Activated CD4-positive, alpha-beta memory T cell treated with anti-CD3 and anti-CD28 coated beads for 36 hours (primary cell): ENCODE measurements around the gene FARP1. TPM values are rescaled to one million over a fixed set of nuclear protein-coding genes. Genes with fewer than 3 reads are reported as not detected.
A peak's percentile ranks its signal among the peaks of the same experiment; 100 is the strongest.

Experiments
- CTCF ChIA-PET: fragments of 350-600 bp; sonication (Branson Sonifier 250); formaldehyde crosslinking; loops from one replicate; lab custom pipeline; 2021; ENCODE audit warnings: antibody characterized with exemption, inconsistent platforms; lab: Charles Lee
- POLR2A ChIA-PET: fragments of 350-600 bp; sonication (Branson Sonifier 250); formaldehyde crosslinking; loops from one replicate; lab custom pipeline; 2021; ENCODE audit warnings: antibody characterized with exemption; lab: Charles Lee
- DNase-seq: peaks from one replicate; pipeline ENCODE4 v3.0.0-alpha.2; 2020
- H3K27ac Mint-ChIP-seq: one replicate; pipeline ENCODE4 v1.8.0; 2021; ENCODE audit warnings: mixed read lengths
- H3K27me3 Mint-ChIP-seq: one replicate; pipeline ENCODE4 v1.8.0; 2021; ENCODE audit warnings: mixed read lengths
- H3K36me3 Mint-ChIP-seq: one replicate; pipeline ENCODE4 v1.8.0; 2021; ENCODE audit warnings: mixed read lengths
- H3K4me1 Mint-ChIP-seq: one replicate; pipeline ENCODE4 v1.8.0; 2021; ENCODE audit warnings: low read depth, mixed read lengths
- H3K4me3 Mint-ChIP-seq: one replicate; pipeline ENCODE4 v1.8.0; 2021; ENCODE audit warnings: mild to moderate bottlenecking, mixed read lengths
- H3K9me3 Mint-ChIP-seq: one replicate; pipeline ENCODE4 v1.8.0; 2021; ENCODE audit warnings: mixed read lengths
- intact Hi-C: fragments of 100-400 bp; cut with micrococcal nuclease; formaldehyde crosslinking; loops from one replicate; pipeline ENCODE4 v1.15.1; 2023
- microRNA-seq: library from miRNA; unstranded; fragments of <30 nt; microRNA quantifications from one replicate; pipeline ENCODE4 v1.2.0, GENCODE V29; 2022; ENCODE audit warnings: borderline number of aligned reads, borderline microRNAs expressed, borderline replicate concordance
- total RNA-seq, 2 experiments: library from RNA; stranded (reverse); gene quantifications; one replicate each; pipeline ENCODE4 v1.2.3, GENCODE V29; 2021

The FARP1 gene
- total RNA-seq, 2 experiments from 2014 or later: 0.56 to 0.64 TPM

DNA sequence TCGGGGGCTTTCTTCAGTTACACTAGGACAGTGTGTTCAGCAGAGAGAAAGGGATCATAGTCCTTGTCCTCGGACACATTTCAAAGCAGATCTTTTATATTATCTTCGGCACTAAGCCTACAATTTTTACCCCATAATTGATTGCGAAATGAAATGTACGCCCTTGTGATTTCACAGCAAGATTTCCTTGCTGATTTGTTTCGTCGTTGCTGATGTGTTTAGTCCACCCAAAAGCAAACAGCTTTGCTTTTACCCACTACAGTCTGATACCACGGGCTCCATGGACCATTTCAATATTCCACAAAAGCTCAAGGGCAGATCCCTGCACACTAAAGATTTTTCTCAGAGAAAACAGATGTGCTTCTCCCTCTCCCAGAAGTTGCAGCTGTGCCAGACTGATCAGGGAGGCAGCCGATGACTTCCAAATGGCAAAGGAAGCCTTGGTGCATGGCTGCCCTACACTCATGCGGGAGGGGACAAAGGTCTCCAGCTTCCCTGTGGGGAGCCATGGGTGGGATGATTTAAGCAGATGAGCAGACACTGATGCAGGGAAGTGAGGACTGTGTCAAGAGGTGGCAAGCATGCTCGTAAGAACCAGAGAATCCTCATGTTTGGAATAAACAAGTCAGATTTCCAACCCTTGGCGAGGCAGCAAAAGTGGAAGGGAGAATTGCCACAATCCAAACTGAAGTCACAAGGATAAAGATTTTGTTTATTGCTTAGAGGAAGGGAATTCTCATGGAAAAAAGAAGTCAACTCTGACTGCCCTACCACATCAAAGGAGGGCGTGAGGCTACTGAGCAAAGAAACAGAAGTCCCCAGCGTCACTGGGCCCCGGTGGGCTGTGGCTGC is 353.0 kb downstream of the FARP1 start:
- intact Hi-C loops: no loop called here
- Mint-ChIP-seq H3K36me3 (peaks cover 23% of the 10 kb centered on the region), H3K27ac (no peak overlapping the region), H3K4me1 (peaks cover 65% of the 10 kb centered on the region), H3K4me3 (no peak overlapping the region), H3K9me3 (no peaks in the 10 kb centered on the region), H3K27me3 (no peaks in the 10 kb centered on the region)
- POLR2A ChIA-PET: interaction anchor here (1.1 kb wide), 2 partner anchors 8 to 13 kb away, joined by 3 to 5 read pairs; no protein-coding TSS in a partner anchor
- no peak for DNase-seq
- CTCF ChIA-PET: interaction anchor here (1.1 kb wide), 1 partner anchor 11 kb away, joined by 3 read pairs; no protein-coding TSS in a partner anchor

DNA sequence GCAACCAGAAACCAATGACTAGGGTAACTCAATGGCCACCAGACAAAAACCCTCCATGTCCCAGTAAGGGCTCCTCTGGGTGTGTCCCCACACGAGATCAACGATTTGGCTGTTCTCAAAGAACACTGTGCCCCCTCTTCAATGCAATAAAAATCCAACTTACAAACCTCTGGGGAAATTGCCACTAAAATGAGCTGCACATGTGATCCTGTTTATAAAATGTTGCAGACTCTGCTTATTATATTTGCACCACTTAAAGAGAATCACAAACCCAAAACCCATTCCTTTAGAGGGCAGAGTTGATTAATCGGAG is 353.5 kb downstream of the FARP1 start:
- H3K27me3 Mint-ChIP-seq: no peaks in the 10 kb centered on the region
- peaks cover 20% of the 10 kb centered on the region for H3K36me3 Mint-ChIP-seq
- no peak for DNase-seq
- CTCF ChIA-PET: interaction anchor here (1.1 kb wide), 1 partner anchor 11 kb away, joined by 3 read pairs; no protein-coding TSS in a partner anchor
- peaks cover 61% of the 10 kb centered on the region for H3K4me1 Mint-ChIP-seq
- POLR2A ChIA-PET: interaction anchor here (1.1 kb wide), 1 partner anchor 12 kb away, joined by 3 read pairs; no protein-coding TSS in a partner anchor
- intact Hi-C loops: no loop called here
- no peak overlapping the region for H3K27ac Mint-ChIP-seq
- H3K9me3 Mint-ChIP-seq: no peaks in the 10 kb centered on the region
- H3K4me3 Mint-ChIP-seq: no peak overlapping the region

DNA sequence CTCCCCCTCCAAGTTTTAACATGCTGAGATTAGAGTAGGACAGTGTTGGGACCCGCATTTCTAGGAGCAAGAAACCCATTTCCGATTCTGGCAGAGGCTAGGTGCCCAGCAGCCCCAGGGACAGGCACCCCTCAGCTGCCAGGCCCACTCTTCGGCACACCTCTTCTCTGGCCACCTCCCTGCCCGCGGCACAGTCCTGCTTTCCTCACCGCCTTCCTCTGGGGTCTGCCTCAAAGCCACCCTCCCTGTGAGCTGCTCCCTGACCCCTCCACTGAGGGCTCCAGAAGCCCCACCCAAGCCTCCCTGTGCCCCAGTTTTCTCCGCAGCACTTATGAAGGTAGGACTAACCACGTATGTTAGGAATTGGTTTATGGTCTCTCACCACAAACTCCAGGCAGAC is 354.1 kb downstream of the FARP1 start:
- intact Hi-C loops: no loop called here
- no peak for DNase-seq
- POLR2A ChIA-PET: no interaction called here
- peak overlapping the region; percentile 12 for H3K4me3 Mint-ChIP-seq
- H3K27ac Mint-ChIP-seq: peak overlapping the region; percentile 11
- H3K4me1 Mint-ChIP-seq: peaks cover 60% of the 10 kb centered on the region
- H3K27me3 Mint-ChIP-seq: no peaks in the 10 kb centered on the region
- H3K36me3 Mint-ChIP-seq: peaks cover 19% of the 10 kb centered on the region
- no peaks in the 10 kb centered on the region for H3K9me3 Mint-ChIP-seq
- CTCF ChIA-PET: interaction anchor here (1.1 to 1.3 kb wide), 2 partner anchors 12 to 155 kb away, joined by 3 read pairs; no protein-coding TSS in a partner anchor

DNA sequence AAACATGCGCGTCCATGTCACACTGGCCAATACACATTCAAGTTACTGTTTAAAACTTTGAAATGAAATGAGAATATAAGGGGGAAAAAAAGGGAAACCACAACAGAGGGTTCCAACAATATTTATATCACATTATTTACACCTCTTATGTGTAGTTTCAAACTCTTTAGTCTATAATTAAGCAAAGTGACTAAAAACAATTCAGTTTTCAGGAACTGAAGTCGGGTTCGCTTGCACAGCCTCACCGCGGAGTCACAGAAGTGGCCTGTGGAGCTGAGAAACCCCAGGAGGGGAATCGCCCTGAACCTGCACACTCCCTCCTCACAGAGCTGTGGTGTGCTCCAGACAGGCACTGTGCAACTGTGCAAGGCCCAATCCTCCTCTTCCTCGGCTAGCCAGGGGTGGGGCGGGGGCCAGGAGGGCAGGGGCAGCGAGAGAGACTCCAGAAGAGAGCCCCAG is 358.1 kb downstream of the FARP1 start:
- Mint-ChIP-seq H3K4me3 (no peak overlapping the region), H3K27me3 (no peaks in the 10 kb centered on the region), H3K9me3 (no peaks in the 10 kb centered on the region), H3K27ac (peak overlapping the region; percentile 20), H3K36me3 (peaks cover 28% of the 10 kb centered on the region), H3K4me1 (peaks cover 73% of the 10 kb centered on the region)
- DNase-seq: no peak
- ChIA-PET POLR2A (interaction anchor here (0.9 to 1.3 kb wide), 3 partner anchors 11 to 19 kb away, joined by 4 to 8 read pairs (median 4); no protein-coding TSS in a partner anchor), CTCF (no interaction called here)
- intact Hi-C loops: no loop called here

- no peaks in the 10 kb centered on the region for H3K27me3 Mint-ChIP-seq
- no peak overlapping the region for H3K4me3 Mint-ChIP-seq
- ChIA-PET CTCF (interaction anchor here (0.8 to 1.6 kb wide), 6 partner anchors 21 to 150 kb away, joined by 3 to 5 read pairs (median 3); partner anchors contain the start of gene STK24), POLR2A (interaction anchor here (0.8 to 1.1 kb wide), 3 partner anchors 8 to 25 kb away, joined by 3 to 5 read pairs (median 4); no protein-coding TSS in a partner anchor)
- DNase-seq: no peak
- H3K36me3 Mint-ChIP-seq: peaks cover 23% of the 10 kb centered on the region
- no peak overlapping the region for H3K27ac Mint-ChIP-seq
- intact Hi-C loops: loop anchor here (1.0 kb wide), 1 partner anchor 18 kb away; no protein-coding TSS in a partner anchor
- no peaks in the 10 kb centered on the region for H3K9me3 Mint-ChIP-seq
- H3K4me1 Mint-ChIP-seq: peaks cover 70% of the 10 kb centered on the region
Measured at GRCh38 chr13:98503175-98504028, 360.5 kb downstream of the FARP1 start.

DNA sequence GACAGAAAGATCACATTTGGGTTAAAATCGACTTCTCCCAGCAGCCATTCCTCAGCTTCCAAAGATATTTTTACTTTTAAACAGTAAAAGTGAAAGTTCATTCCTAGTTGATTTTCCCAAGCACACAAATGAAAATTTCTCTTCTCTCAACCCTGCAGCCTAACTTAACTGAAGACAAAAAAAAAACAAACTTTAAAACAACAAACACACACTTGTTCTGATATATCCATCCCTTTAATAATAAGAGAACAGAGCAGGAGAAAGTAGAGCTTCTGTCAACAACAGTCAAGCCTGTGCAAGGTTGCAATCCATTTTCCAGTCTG is 361.1 kb downstream of the FARP1 start:
- Mint-ChIP-seq H3K4me3 (no peak overlapping the region), H3K27ac (peak overlapping the region; percentile 5), H3K27me3 (no peaks in the 10 kb centered on the region), H3K4me1 (peaks cover 76% of the 10 kb centered on the region), H3K36me3 (peaks cover 23% of the 10 kb centered on the region), H3K9me3 (no peaks in the 10 kb centered on the region)
- no peak for DNase-seq
- CTCF ChIA-PET: interaction anchor here (0.8 to 1.6 kb wide), 7 partner anchors 16 to 150 kb away, joined by 3 to 5 read pairs (median 3); partner anchors contain the start of gene STK24
- intact Hi-C loops: loop anchor here (1.0 kb wide), 1 partner anchor 19 kb away; no protein-coding TSS in a partner anchor
- POLR2A ChIA-PET: interaction anchor here (0.6 to 1.4 kb wide), 9 partner anchors 8 to 148 kb away, joined by 3 to 9 read pairs (median 5); no protein-coding TSS in a partner anchor

- Mint-ChIP-seq H3K27me3 (no peaks in the 10 kb centered on the region), H3K4me1 (peaks cover 81% of the 10 kb centered on the region), H3K9me3 (no peaks in the 10 kb centered on the region), H3K27ac (peak overlapping the region; percentile 5), H3K36me3 (peaks cover 21% of the 10 kb centered on the region), H3K4me3 (no peak overlapping the region)
- peak; percentile 67 for DNase-seq
- intact Hi-C loops: loop anchor here (1.0 kb wide), 1 partner anchor 19 kb away; no protein-coding TSS in a partner anchor
- POLR2A ChIA-PET: interaction anchor here (0.6 to 1.4 kb wide), 9 partner anchors 9 to 148 kb away, joined by 3 to 9 read pairs (median 5); no protein-coding TSS in a partner anchor
- CTCF ChIA-PET: interaction anchor here (0.9 to 1.6 kb wide), 6 partner anchors 16 to 149 kb away, joined by 3 to 5 read pairs (median 3); partner anchors contain the start of gene STK24
Measured at GRCh38 chr13:98504371-98504963, 361.6 kb downstream of the FARP1 start.

Small RNA genes within 50 kb of the gene (microRNA-seq; reads per million reads assigned to microRNA genes)
- not detected for gene MIR3170

Other genes with a start within 250 kb of the FARP1 start
- gene IPO5, start 189.4 kb upstream of the FARP1 start, total RNA-seq: 100 to 1,000 TPM; 201 to 214 TPM
- gene RNF113B, start 34.2 kb downstream of the FARP1 start, total RNA-seq: not detected